Keratinocyte (primary cell): Measurements from ENCODE around the gene SLA2. TPM values are rescaled to one million over a fixed set of nuclear protein-coding genes. Genes with fewer than 3 reads are reported as not detected.

Source experiments
- DNase-seq: peaks from one replicate; pipeline ENCODE4 v3.0.0-alpha.2; 2011; ENCODE audit warnings: low read depth, missing footprints, low spot score
- FAIRE-seq: peaks from 2 replicates; lab custom pipeline; 2011; peaks lifted over from hg19 to GRCh38; lab: Jason Lieb, UNC
- H2AFZ ChIP-seq: 2 replicates; pipeline ENCODE4 v1.6.0; 2012; ENCODE audit warnings: low read length, control low read depth, inconsistent platforms; ENCODE audit not compliant: control insufficient read depth
- H3K27ac ChIP-seq: 2 replicates; pipeline ENCODE4 v1.5.1; 2011; ENCODE audit warnings: low read length; ENCODE audit not compliant: control insufficient read depth, insufficient read depth
- H3K27me3 ChIP-seq: 3 replicates; pipeline ENCODE4 v1.6.0; 2011; ENCODE audit warnings: low read length; ENCODE audit not compliant: control insufficient read depth, insufficient read depth; ENCODE audit errors: extremely low read depth
- H3K36me3 ChIP-seq, 2 experiments: 2 replicates in 1 of 2; 3 replicates in 1 of 2; pipeline ENCODE4 v1.5.1; 2011; ENCODE audit warnings: low read length in 2 of 2, mild to moderate bottlenecking in 1 of 2; ENCODE audit not compliant: control insufficient read depth in 2 of 2, insufficient read depth in 2 of 2; ENCODE audit errors: extremely low read depth in 1 of 2
- H3K4me1 ChIP-seq: 3 replicates; pipeline ENCODE4 v1.5.1; 2011; ENCODE audit warnings: low read length; ENCODE audit not compliant: control insufficient read depth, insufficient read depth; ENCODE audit errors: extremely low read depth
- H3K4me2 ChIP-seq: 3 replicates; pipeline ENCODE4 v1.6.0; 2011; ENCODE audit warnings: low read depth, low read length; ENCODE audit not compliant: control insufficient read depth, insufficient read depth; ENCODE audit errors: extremely low read depth
- H3K4me3 ChIP-seq, 3 experiments: fragments of 200-600 bp in 1 of 3; sonication (generic) in 1 of 3; 2 replicates in 2 of 3; 3 replicates in 1 of 3; pipeline ENCODE4 v1.5.1; 2011 to 2016; ENCODE audit warnings: low read length in 3 of 3, mild to moderate bottlenecking in 3 of 3, control low read depth in 2 of 3, inconsistent platforms in 1 of 3, low read depth in 1 of 3, mixed read lengths in 1 of 3, mixed run types in 1 of 3, moderate library complexity in 1 of 3; ENCODE audit not compliant: control insufficient read depth in 2 of 3, insufficient read depth in 2 of 3; ENCODE audit errors: extremely low read depth in 1 of 3
- H3K79me2 ChIP-seq: 2 replicates; pipeline ENCODE4 v1.6.0; 2012; ENCODE audit warnings: low read length; ENCODE audit not compliant: control insufficient read depth, insufficient read depth
- H3K9ac ChIP-seq: 3 replicates; pipeline ENCODE4 v1.6.0; 2011; ENCODE audit warnings: low read length; ENCODE audit not compliant: control insufficient read depth, insufficient read depth; ENCODE audit errors: extremely low read depth
- H3K9me1 ChIP-seq: 3 replicates; pipeline ENCODE4 v1.6.0; 2011; ENCODE audit warnings: low read length; ENCODE audit not compliant: control insufficient read depth, insufficient read depth; ENCODE audit errors: extremely low read depth
- H3K9me3 ChIP-seq: 2 replicates; pipeline ENCODE4 v1.5.1; 2012; ENCODE audit warnings: low read depth, low read length; ENCODE audit not compliant: control insufficient read depth
- H4K20me1 ChIP-seq: 3 replicates; pipeline ENCODE4 v1.6.0; 2011; ENCODE audit warnings: low read length; ENCODE audit not compliant: control insufficient read depth, insufficient read depth; ENCODE audit errors: extremely low read depth
- EZH2 ChIP-seq: IDR thresholded peaks from one replicate; pipeline ENCODE4 v1.6.1; 2012; ENCODE audit warnings: inconsistent platforms, mild to moderate bottlenecking, low read length, moderate library complexity
- dilution Hi-C: fragments of 300-500 bp; cut with MboI; formaldehyde crosslinking; loops from one replicate; pipeline ENCODE4 v1.7.0; 2020; ENCODE audit warnings: low sequenced_read_pairs; ENCODE audit not compliant: extremely low pct_ligation_motif_present
- polyA plus RNA-seq, 5 experiments: library from polyadenylated mRNA; depleted of rRNA in 3 of 5; stranded (reverse) in 3 of 5; stranded (forward) in 1 of 5; unstranded in 1 of 5; fragments of >200 nt; gene quantifications; 1 replicate in 1 of 5; 2 replicates in 3 of 5; 3 replicates in 1 of 5; pipeline versions ENCODE4 v1.2.1 to v1.2.3, GENCODE V29; 2011 to 2012; ENCODE audit warnings: missing spikeins in 2 of 5, low read depth in 1 of 5, low replicate concordance in 1 of 5
- small RNA-seq, 3 experiments: library from RNA; depleted of rRNA; stranded (forward); fragments of <200 nt; gene quantifications; one replicate each; pipeline ENCODE3, GENCODE V24; 2012; ENCODE audit warnings: low read depth in 3 of 3, low replicate concordance in 1 of 3; ENCODE audit not compliant: insufficient read length in 3 of 3
- TF ChIP-seq, protein P1 (sequence below), 3 experiments: IDR thresholded peaks in 1 of 3; conservative IDR thresholded peaks in 1 of 3; optimal IDR thresholded peaks in 1 of 3; 2 replicates in 2 of 3; 3 replicates in 1 of 3; pipeline versions ENCODE3 to v1.5.1; 2011; ENCODE audit warnings: low read length in 3 of 3, mild to moderate bottlenecking in 3 of 3, moderate library complexity in 2 of 3, control low read depth in 1 of 3, inconsistent platforms in 1 of 3; ENCODE audit not compliant: insufficient read depth in 2 of 3; ENCODE audit errors: extremely low read depth in 1 of 3

The SLA2 gene
- polyA plus RNA-seq, 1 donor (not counting 4 experiments of a cell fraction or from before 2014, with no cell fraction given) = 0.04 TPM

DNA sequence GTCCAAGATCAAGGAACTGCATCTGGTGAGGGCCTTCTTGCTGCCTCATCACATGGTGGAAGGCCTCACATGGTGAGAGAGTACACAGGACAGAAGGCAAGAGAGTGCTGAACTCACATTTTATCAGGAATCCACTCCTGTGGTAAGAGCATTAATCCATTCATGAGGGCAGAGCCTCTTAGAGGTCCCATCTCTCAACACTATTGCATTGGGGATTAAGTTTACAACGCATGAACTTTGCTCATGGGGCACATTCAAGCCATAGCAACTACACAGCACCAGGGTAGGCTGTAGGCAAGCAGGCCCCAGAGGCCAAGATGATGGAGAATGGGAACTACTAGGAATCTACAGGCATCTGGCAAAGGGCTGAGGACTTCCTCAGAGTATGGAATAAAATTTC, 82.6 kb downstream of the SLA2 start:
- H4K20me1 ChIP-seq = no peaks in the 10 kb centered on the region
- DNase-seq = no peak
- H3K4me2 ChIP-seq = no peak overlapping the region
- TF ChIP-seq EZH2 = no peak
- TF ChIP-seq, protein P1, sequence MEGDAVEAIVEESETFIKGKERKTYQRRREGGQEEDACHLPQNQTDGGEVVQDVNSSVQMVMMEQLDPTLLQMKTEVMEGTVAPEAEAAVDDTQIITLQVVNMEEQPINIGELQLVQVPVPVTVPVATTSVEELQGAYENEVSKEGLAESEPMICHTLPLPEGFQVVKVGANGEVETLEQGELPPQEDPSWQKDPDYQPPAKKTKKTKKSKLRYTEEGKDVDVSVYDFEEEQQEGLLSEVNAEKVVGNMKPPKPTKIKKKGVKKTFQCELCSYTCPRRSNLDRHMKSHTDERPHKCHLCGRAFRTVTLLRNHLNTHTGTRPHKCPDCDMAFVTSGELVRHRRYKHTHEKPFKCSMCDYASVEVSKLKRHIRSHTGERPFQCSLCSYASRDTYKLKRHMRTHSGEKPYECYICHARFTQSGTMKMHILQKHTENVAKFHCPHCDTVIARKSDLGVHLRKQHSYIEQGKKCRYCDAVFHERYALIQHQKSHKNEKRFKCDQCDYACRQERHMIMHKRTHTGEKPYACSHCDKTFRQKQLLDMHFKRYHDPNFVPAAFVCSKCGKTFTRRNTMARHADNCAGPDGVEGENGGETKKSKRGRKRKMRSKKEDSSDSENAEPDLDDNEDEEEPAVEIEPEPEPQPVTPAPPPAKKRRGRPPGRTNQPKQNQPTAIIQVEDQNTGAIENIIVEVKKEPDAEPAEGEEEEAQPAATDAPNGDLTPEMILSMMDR (optimal IDR thresholded peaks at IDR 0.05 in 1 of 3, IDR thresholded peaks at IDR 0.05 in 1 of 3, conservative IDR thresholded peaks at IDR 0.05 in 1 of 3; ENCODE audit: extremely low read depth in 1 of 3, insufficient read depth in 2 of 3, low read length in 3 of 3) = no peak
- no peak overlapping the region for H3K27ac ChIP-seq
- H3K9me3 ChIP-seq = no peaks in the 10 kb centered on the region
- no peak overlapping the region for H3K9ac ChIP-seq
- dilution Hi-C loops = no loop called here
- no peaks in the 10 kb centered on the region for H3K36me3 ChIP-seq
- H3K4me3 ChIP-seq = no peak overlapping the region
- no peaks in the 10 kb centered on the region for H3K4me1 ChIP-seq
- no peaks in the 10 kb centered on the region for H3K79me2 ChIP-seq
- no peak overlapping the region for H2AFZ ChIP-seq
- H3K9me1 ChIP-seq = no peaks in the 10 kb centered on the region
- no peak for FAIRE-seq
- no peaks in the 10 kb centered on the region for H3K27me3 ChIP-seq

DNA sequence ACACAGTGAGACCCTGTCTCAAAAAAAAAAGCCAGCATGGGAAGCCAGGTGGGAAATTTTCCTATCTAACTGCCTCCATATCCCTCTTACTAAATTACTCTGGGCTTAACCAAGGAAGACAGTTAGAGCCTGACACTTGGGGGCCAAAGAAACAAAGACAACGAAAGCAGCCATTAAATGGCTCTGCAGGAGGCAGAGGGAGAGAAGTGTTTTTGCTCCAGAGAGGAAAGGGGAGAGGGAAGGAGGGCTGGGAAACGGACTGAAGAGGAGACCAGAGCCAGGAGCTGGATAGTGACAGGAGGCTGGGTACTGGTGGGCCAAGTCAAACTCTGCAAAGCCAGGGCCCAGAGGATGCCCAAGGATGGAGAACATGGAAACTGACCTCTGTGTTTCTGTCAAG, 83.3 kb downstream of the SLA2 start:
- Histone ChIP-seq H3K4me1 (no peaks in the 10 kb centered on the region), H3K27me3 (no peaks in the 10 kb centered on the region), H3K36me3 (no peaks in the 10 kb centered on the region), H2AFZ (no peak overlapping the region), H3K9me3 (no peaks in the 10 kb centered on the region), H3K79me2 (no peaks in the 10 kb centered on the region), H3K9me1 (no peaks in the 10 kb centered on the region), H3K27ac (no peak overlapping the region), H4K20me1 (no peaks in the 10 kb centered on the region), H3K9ac (no peak overlapping the region), H3K4me2 (no peak overlapping the region), H3K4me3 (no peak overlapping the region)
- FAIRE-seq (no peak), DNase-seq (no peak)
- TF ChIP-seq EZH2 = no peak
- TF ChIP-seq, protein P1 (optimal IDR thresholded peaks at IDR 0.05 in 1 of 3, IDR thresholded peaks at IDR 0.05 in 1 of 3, conservative IDR thresholded peaks at IDR 0.05 in 1 of 3; ENCODE audit: extremely low read depth in 1 of 3, insufficient read depth in 2 of 3, low read length in 3 of 3) = no peak
- dilution Hi-C loops = no loop called here

Small RNAs within 50 kb of the gene (small RNA-seq; reads per million reads assigned to genes)
- gene RF00019 = 0 reads per million in 3 experiments

Other genes starting within 250 kb of the SLA2 start
- gene MYL9, start 104.7 kb downstream of the SLA2 start, polyA plus RNA-seq = 1.7 to 5.2 TPM (median 2.8 TPM) in 3 replicates
- gene TGIF2, start 72.6 kb downstream of the SLA2 start, polyA plus RNA-seq = 5.4 to 11.1 TPM (median 6.7 TPM) in 3 replicates
- 134 to 203 TPM (median 188 TPM) in 3 replicates for gene RAB5IF, start 40.4 kb downstream of the SLA2 start, polyA plus RNA-seq
- 36.2 to 52.3 TPM (median 44.1 TPM) in 3 replicates for gene NDRG3, start 99.9 kb upstream of the SLA2 start, polyA plus RNA-seq
- gene DSN1, start 127.6 kb upstream of the SLA2 start, polyA plus RNA-seq = 6.6 to 12.7 TPM (median 9.9 TPM) in 3 replicates
- gene TLDC2, start 229.9 kb upstream of the SLA2 start, polyA plus RNA-seq = 0.22 to 0.34 TPM (median 0.26 TPM) in 3 replicates